Astrocyte of the hippocampus (primary cell): Measurements from ENCODE around the gene UGGT1.
"Not testable (repeated sequence)": the region's sequence is repeated elsewhere in the genome, so short reads cannot be mapped to it uniquely, and the experiment has no call there.

Experiments used
- DNase-seq: peaks from one replicate; pipeline ENCODE4 v3.0.0; 2011; ENCODE audit warnings: low read depth, low spot score

UGGT1 gene

GRCh38 chr2:128177315-128177714 lies 86.3 kb downstream of the UGGT1 start:
- no peak for DNase-seq

- DNase-seq: no peak
Observed at GRCh38 chr2:128178149-128178649, 87.2 kb downstream of the UGGT1 start.

GRCh38 chr2:128178650-128179460 lies 87.9 kb downstream of the UGGT1 start:
- peak; percentile 82 for DNase-seq

- no peak for DNase-seq
Observed at GRCh38 chr2:128179461-128179755, 88.4 kb downstream of the UGGT1 start.

GRCh38 chr2:128180031-128180430 lies 89.0 kb downstream of the UGGT1 start:
- no peak for DNase-seq

- DNase-seq: no peak
Observed at GRCh38 chr2:128185576-128185975, 94.6 kb downstream of the UGGT1 start.

- peak; percentile 74 for DNase-seq
Observed at GRCh38 chr2:128187032-128187654, 96.1 kb downstream of the UGGT1 start.

GRCh38 chr2:128195435-128195984 lies 104.5 kb downstream of the UGGT1 start:
- no peak for DNase-seq

GRCh38 chr2:128196026-128196425 lies 105.0 kb downstream of the UGGT1 start:
- DNase-seq: no peak

GRCh38 chr2:128196471-128196931 lies 105.5 kb downstream of the UGGT1 start:
- DNase-seq: peak; percentile 19

GRCh38 chr2:128197059-128197458 lies 106.1 kb downstream of the UGGT1 start:
- DNase-seq: no peak

- DNase-seq: no peak
Observed at GRCh38 chr2:128198656-128199055, 107.7 kb downstream of the UGGT1 start.

GRCh38 chr2:128199141-128199540 lies 108.1 kb downstream of the UGGT1 start:
- no peak for DNase-seq

- peak; percentile 14 for DNase-seq
Observed at GRCh38 chr2:128202791-128203190, 111.8 kb downstream of the UGGT1 start.

- DNase-seq: no peak
Observed at GRCh38 chr2:128206245-128206644, 115.2 kb downstream of the UGGT1 start.

- no peak for DNase-seq
Observed at GRCh38 chr2:128208023-128208422, 117.0 kb downstream of the UGGT1 start.

- not testable (repeated sequence) for DNase-seq
Observed at GRCh38 chr2:128208631-128209324, 117.8 kb downstream of the UGGT1 start.

GRCh38 chr2:128214251-128214650 lies 123.3 kb downstream of the UGGT1 start:
- DNase-seq: no peak

GRCh38 chr2:128214866-128215460 lies 124.0 kb downstream of the UGGT1 start:
- no peak for DNase-seq

- peak; percentile 32 for DNase-seq
Observed at GRCh38 chr2:128215897-128216642, 125.1 kb downstream of the UGGT1 start.

- DNase-seq: no peak
Observed at GRCh38 chr2:128217671-128218070, 126.7 kb downstream of the UGGT1 start.
